ENCODE data around the gene CD28.

The CD28 gene

GRCh38 chr2:203751685-203752271 lies 45.3 kb downstream of the CD28 start:
- TF ChIP-seq CTCF (IDR thresholded peaks at IDR 0.05; ENCODE audit: insufficient read depth, low read length, poor library complexity, severe bottlenecking), result no peak
- no peak for DNase-seq (ENCODE audit: extremely low read depth, insufficient read length)
- Histone ChIP-seq H3K4me3 (replicated peaks; ENCODE audit: low read depth, low read length) (no peak overlapping the region), H3K36me3 (ENCODE audit: control insufficient read depth, insufficient read depth, low read length) (no peaks in the 10 kb centered on the region), H3K27me3 (replicated peaks; ENCODE audit: control insufficient read depth, insufficient read depth, low read length) (no peaks in the 10 kb centered on the region)

GRCh38 chr2:203756161-203756560 lies 49.7 kb downstream of the CD28 start:
- H3K27me3 ChIP-seq (replicated peaks; ENCODE audit: control insufficient read depth, insufficient read depth, low read length), result no peaks in the 10 kb centered on the region
- TF ChIP-seq CTCF (IDR thresholded peaks at IDR 0.05; ENCODE audit: insufficient read depth, low read length, poor library complexity, severe bottlenecking), result no peak
- no peak for DNase-seq (ENCODE audit: extremely low read depth, insufficient read length)
- no peak overlapping the region for H3K4me3 ChIP-seq (replicated peaks; ENCODE audit: low read depth, low read length)
- H3K36me3 ChIP-seq (ENCODE audit: control insufficient read depth, insufficient read depth, low read length), result no peaks in the 10 kb centered on the region

GRCh38 chr2:203758841-203759689 lies 52.6 kb downstream of the CD28 start:
- H3K36me3 ChIP-seq (ENCODE audit: control insufficient read depth, insufficient read depth, low read length), result no peaks in the 10 kb centered on the region
- H3K4me3 ChIP-seq (replicated peaks; ENCODE audit: low read depth, low read length), result no peak overlapping the region
- no peak for TF ChIP-seq CTCF (IDR thresholded peaks at IDR 0.05; ENCODE audit: insufficient read depth, low read length, poor library complexity, severe bottlenecking)
- no peak for DNase-seq (ENCODE audit: extremely low read depth, insufficient read length)
- no peaks in the 10 kb centered on the region for H3K27me3 ChIP-seq (replicated peaks; ENCODE audit: control insufficient read depth, insufficient read depth, low read length)

GRCh38 chr2:203759690-203760365 lies 53.4 kb downstream of the CD28 start:
- TF ChIP-seq CTCF (IDR thresholded peaks at IDR 0.05; ENCODE audit: insufficient read depth, low read length, poor library complexity, severe bottlenecking), result no peak
- no peak for DNase-seq (ENCODE audit: extremely low read depth, insufficient read length)
- H3K27me3 ChIP-seq (replicated peaks; ENCODE audit: control insufficient read depth, insufficient read depth, low read length), result no peaks in the 10 kb centered on the region
- H3K36me3 ChIP-seq (ENCODE audit: control insufficient read depth, insufficient read depth, low read length), result no peaks in the 10 kb centered on the region
- no peak overlapping the region for H3K4me3 ChIP-seq (replicated peaks; ENCODE audit: low read depth, low read length)

GRCh38 chr2:203761121-203761520 lies 54.7 kb downstream of the CD28 start:
- no peak for TF ChIP-seq CTCF (IDR thresholded peaks at IDR 0.05; ENCODE audit: insufficient read depth, low read length, poor library complexity, severe bottlenecking)
- Histone ChIP-seq H3K4me3 (replicated peaks; ENCODE audit: low read depth, low read length) (no peak overlapping the region), H3K27me3 (replicated peaks; ENCODE audit: control insufficient read depth, insufficient read depth, low read length) (no peaks in the 10 kb centered on the region), H3K36me3 (ENCODE audit: control insufficient read depth, insufficient read depth, low read length) (no peaks in the 10 kb centered on the region)
- DNase-seq (ENCODE audit: extremely low read depth, insufficient read length), result no peak
